Measurements from ENCODE around the gene SLC16A6.

- TF ChIP-seq POLR2A (IDR thresholded peaks at IDR 0.05) = no peak
- no peak for TF ChIP-seq EP300 (IDR thresholded peaks at IDR 0.05)
Measured at GRCh38 chr17:68248199-68248825, 42.6 kb downstream of the SLC16A6 start.

Data from suprapubic skin (tissue), 2 donors.